ENCODE measurements around the gene MS4A15. TPM values are rescaled to one million over a fixed set of nuclear protein-coding genes. Genes with fewer than 3 reads are reported as not detected.

The MS4A15 gene
- total RNA-seq, 1 donor from 2014 or later, result not detected

DNA sequence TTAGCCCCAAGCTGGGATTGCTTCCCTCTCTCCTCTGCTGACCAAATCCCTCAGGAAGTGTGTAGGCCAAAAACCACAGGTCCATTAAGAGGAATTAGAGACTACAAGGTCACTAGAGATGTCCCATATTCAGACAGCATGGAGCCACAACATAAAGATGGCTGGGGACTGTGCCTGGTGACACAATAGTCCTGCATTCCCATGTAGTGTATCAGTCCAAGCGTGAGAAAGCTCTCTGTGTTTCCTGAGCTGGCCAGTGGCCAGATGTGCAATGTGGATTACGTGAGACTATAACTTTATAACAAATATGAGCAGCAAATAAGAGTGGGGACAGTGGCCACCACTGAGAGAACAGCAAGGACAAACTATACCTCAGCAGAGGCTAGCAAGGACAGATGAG is 20.9 kb downstream of the MS4A15 start:
- peaks cover 5% of the 10 kb centered on the region for H3K27me3 Mint-ChIP-seq (ENCODE audit: unreplicated experiment)
- no peaks in the 10 kb centered on the region for H3K4me1 Mint-ChIP-seq (ENCODE audit: unreplicated experiment)
- no peaks in the 10 kb centered on the region for H3K9me3 Mint-ChIP-seq (ENCODE audit: unreplicated experiment)
- no peak for DNase-seq (ENCODE audit: low spot score)
- TF ChIP-seq, protein P1, sequence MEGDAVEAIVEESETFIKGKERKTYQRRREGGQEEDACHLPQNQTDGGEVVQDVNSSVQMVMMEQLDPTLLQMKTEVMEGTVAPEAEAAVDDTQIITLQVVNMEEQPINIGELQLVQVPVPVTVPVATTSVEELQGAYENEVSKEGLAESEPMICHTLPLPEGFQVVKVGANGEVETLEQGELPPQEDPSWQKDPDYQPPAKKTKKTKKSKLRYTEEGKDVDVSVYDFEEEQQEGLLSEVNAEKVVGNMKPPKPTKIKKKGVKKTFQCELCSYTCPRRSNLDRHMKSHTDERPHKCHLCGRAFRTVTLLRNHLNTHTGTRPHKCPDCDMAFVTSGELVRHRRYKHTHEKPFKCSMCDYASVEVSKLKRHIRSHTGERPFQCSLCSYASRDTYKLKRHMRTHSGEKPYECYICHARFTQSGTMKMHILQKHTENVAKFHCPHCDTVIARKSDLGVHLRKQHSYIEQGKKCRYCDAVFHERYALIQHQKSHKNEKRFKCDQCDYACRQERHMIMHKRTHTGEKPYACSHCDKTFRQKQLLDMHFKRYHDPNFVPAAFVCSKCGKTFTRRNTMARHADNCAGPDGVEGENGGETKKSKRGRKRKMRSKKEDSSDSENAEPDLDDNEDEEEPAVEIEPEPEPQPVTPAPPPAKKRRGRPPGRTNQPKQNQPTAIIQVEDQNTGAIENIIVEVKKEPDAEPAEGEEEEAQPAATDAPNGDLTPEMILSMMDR (IDR thresholded peaks at IDR 0.05; ENCODE audit: unreplicated experiment), result no peak
- H3K36me3 Mint-ChIP-seq (ENCODE audit: low read depth, unreplicated experiment), result no peaks in the 10 kb centered on the region
- H3K4me3 Mint-ChIP-seq (ENCODE audit: unreplicated experiment), result no peak overlapping the region
- no peak overlapping the region for H3K27ac Mint-ChIP-seq (ENCODE audit: unreplicated experiment)

DNA sequence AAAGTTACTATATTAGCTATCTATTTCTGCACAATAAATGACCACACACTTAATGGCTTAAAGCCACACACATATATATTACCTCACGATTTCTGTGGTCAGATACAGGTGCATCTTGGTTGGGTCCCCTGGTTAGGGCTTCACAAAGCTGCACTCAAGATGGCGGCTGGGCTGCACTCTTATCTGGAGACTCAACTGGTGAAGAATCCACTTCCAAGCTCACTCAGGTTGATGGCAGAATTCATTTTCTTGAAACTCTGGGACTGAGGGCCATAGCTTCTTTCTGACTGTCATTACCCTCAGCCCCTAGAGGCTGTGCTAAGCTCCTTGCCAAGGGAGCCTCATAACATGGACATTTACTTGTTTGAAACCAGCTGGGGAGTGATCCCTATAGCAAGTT is 23.4 kb downstream of the MS4A15 start:
- TF ChIP-seq, protein P1 (IDR thresholded peaks at IDR 0.05; ENCODE audit: unreplicated experiment), result no peak
- Mint-ChIP-seq H3K4me1 (ENCODE audit: unreplicated experiment) (no peaks in the 10 kb centered on the region), H3K27me3 (ENCODE audit: unreplicated experiment) (no peaks in the 10 kb centered on the region), H3K27ac (ENCODE audit: unreplicated experiment) (no peak overlapping the region), H3K36me3 (ENCODE audit: low read depth, unreplicated experiment) (no peaks in the 10 kb centered on the region), H3K9me3 (ENCODE audit: unreplicated experiment) (no peaks in the 10 kb centered on the region), H3K4me3 (ENCODE audit: unreplicated experiment) (no peak overlapping the region)
- DNase-seq (ENCODE audit: low spot score), result no peak

DNA sequence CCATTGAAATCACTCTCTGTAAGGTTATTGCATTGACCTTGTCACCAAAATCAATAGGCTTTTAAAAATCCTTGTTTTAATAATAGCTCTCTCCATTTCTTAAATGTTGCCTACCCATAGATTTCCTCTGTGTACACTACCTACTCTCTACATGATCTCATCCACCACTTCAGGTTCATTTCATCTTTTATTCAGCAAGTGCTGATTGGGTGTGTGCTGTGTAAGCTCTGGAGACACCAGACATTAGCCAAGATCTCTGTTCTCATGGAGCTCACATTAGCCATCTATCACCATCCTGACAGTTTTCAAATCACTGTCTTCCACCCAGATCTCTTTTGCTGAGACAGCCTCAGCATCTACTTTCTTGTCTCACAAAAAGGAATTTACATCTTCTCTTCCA is 24.1 kb downstream of the MS4A15 start:
- TF ChIP-seq, protein P1 (IDR thresholded peaks at IDR 0.05; ENCODE audit: unreplicated experiment), result no peak
- H3K4me3 Mint-ChIP-seq (ENCODE audit: unreplicated experiment), result no peak overlapping the region
- H3K27me3 Mint-ChIP-seq (ENCODE audit: unreplicated experiment), result no peaks in the 10 kb centered on the region
- H3K9me3 Mint-ChIP-seq (ENCODE audit: unreplicated experiment), result no peaks in the 10 kb centered on the region
- H3K4me1 Mint-ChIP-seq (ENCODE audit: unreplicated experiment), result no peaks in the 10 kb centered on the region
- no peaks in the 10 kb centered on the region for H3K36me3 Mint-ChIP-seq (ENCODE audit: low read depth, unreplicated experiment)
- no peak for DNase-seq (ENCODE audit: low spot score)
- no peak overlapping the region for H3K27ac Mint-ChIP-seq (ENCODE audit: unreplicated experiment)

DNA sequence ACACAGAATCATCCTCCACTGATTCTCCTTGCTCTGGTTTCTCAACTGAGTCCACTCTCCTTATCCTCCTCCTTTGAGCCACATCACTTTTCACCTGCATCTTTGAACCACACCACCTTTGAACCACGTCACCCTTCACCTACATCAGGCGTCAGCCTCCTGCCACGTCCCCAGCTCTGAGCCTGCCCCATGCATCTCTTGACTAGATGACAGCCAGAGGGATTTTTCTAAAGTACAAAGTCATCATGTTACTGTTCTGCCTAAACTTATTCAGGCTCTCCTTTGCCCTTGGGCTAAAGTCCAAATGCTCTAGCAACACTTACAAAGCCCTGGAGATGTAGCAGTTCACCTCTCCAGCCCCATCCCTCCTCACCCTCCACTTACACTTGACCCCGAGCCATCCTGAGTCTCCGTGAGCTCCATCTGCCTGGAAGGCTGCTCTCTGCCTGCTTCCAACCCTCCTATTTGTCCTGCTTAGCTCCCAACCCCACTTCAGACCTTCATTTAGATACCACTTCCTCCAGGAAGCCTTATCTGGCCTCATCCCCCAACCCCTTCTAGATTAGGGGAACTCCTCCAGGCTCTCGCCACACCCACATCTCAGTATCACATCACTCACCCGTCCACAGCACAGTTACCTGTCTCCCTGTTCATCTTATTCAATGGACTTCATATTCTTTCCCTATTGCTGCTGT is 24.8 kb downstream of the MS4A15 start:
- Mint-ChIP-seq H3K4me3 (ENCODE audit: unreplicated experiment) (no peak overlapping the region), H3K36me3 (ENCODE audit: low read depth, unreplicated experiment) (no peaks in the 10 kb centered on the region), H3K27me3 (ENCODE audit: unreplicated experiment) (no peaks in the 10 kb centered on the region), H3K27ac (ENCODE audit: unreplicated experiment) (no peak overlapping the region), H3K4me1 (ENCODE audit: unreplicated experiment) (no peaks in the 10 kb centered on the region), H3K9me3 (ENCODE audit: unreplicated experiment) (no peaks in the 10 kb centered on the region)
- no peak for DNase-seq (ENCODE audit: low spot score)
- TF ChIP-seq, protein P1 (IDR thresholded peaks at IDR 0.05; ENCODE audit: unreplicated experiment), result no peak

DNA sequence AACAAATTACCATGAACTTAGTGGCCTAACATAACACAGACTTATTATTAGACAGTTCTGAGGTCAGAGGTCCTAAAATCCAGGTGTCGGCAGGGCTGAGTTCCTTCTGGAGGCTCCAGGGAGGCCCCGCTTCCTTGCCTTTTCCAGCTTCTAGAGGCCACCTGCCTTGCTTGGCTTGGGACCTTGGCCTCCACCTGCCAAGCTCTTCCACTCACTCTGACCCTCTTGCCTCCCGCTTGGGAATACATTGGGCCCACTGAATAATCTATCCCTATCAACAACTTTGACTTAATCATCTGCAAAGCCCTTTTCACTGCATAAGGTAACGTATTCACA is 25.3 kb downstream of the MS4A15 start:
- no peaks in the 10 kb centered on the region for H3K9me3 Mint-ChIP-seq (ENCODE audit: unreplicated experiment)
- TF ChIP-seq, protein P1 (IDR thresholded peaks at IDR 0.05; ENCODE audit: unreplicated experiment), result no peak
- no peak for DNase-seq (ENCODE audit: low spot score)
- no peak overlapping the region for H3K4me3 Mint-ChIP-seq (ENCODE audit: unreplicated experiment)
- no peaks in the 10 kb centered on the region for H3K4me1 Mint-ChIP-seq (ENCODE audit: unreplicated experiment)
- no peak overlapping the region for H3K27ac Mint-ChIP-seq (ENCODE audit: unreplicated experiment)
- no peaks in the 10 kb centered on the region for H3K36me3 Mint-ChIP-seq (ENCODE audit: low read depth, unreplicated experiment)
- H3K27me3 Mint-ChIP-seq (ENCODE audit: unreplicated experiment), result no peaks in the 10 kb centered on the region
